Natural killer cell (primary cell): ENCODE results near the gene TMC2. TPM values are rescaled to one million over a fixed set of nuclear protein-coding genes. Genes with fewer than 3 reads are reported as not detected.

ENCODE experiments used
- ATAC-seq, 3 donors: fragments of 150-1000 bp in 2 of 3; fragments of 200-7000 bp in 1 of 3; cut with Tn5 transposase; 1 replicate in 1 of 3; 2 replicates in 2 of 3; pipeline ENCODE4 v1.10.0; 2021; ENCODE audit warnings: mild to moderate bottlenecking in 2 of 3, moderate library complexity in 2 of 3
- DNase-seq, 2 donors: peaks; one replicate each; pipeline versions ENCODE4 v3.0.0 to v3.0.0-alpha.2; 2013 to 2021; ENCODE audit warnings: mixed read lengths in 1 of 2
- H3K27ac ChIP-seq: one replicate; pipeline ENCODE4 v1.5.1; 2013; ENCODE audit warnings: mild to moderate bottlenecking, low read length
- H3K27me3 ChIP-seq: one replicate; pipeline ENCODE4 v1.6.1; 2013; ENCODE audit warnings: low read length; ENCODE audit not compliant: control insufficient read depth, insufficient read depth
- H3K36me3 ChIP-seq: one replicate; pipeline ENCODE4 v1.6.1; 2013; ENCODE audit warnings: low read length; ENCODE audit not compliant: control insufficient read depth, insufficient read depth
- H3K4me1 ChIP-seq: one replicate; pipeline ENCODE4 v1.6.1; 2013; ENCODE audit warnings: low read length; ENCODE audit not compliant: control insufficient read depth, insufficient read depth
- H3K4me3 ChIP-seq: one replicate; pipeline ENCODE4 v1.5.1; 2013; ENCODE audit warnings: low read length
- H3K9me3 ChIP-seq: one replicate; pipeline ENCODE4 v1.6.1; 2013; ENCODE audit warnings: low read length; ENCODE audit not compliant: control insufficient read depth, insufficient read depth
- H3K27ac Mint-ChIP-seq, 2 donors: one replicate each; pipeline ENCODE4 v1.8.0; 2022; ENCODE audit warnings: mild to moderate bottlenecking in 2 of 2, mixed read lengths in 2 of 2, moderate library complexity in 1 of 2
- H3K27me3 Mint-ChIP-seq, 2 donors: one replicate each; pipeline ENCODE4 v1.8.0; 2022; ENCODE audit warnings: low read depth in 2 of 2, mixed read lengths in 2 of 2
- H3K36me3 Mint-ChIP-seq: one replicate; pipeline ENCODE4 v1.8.0; 2022; ENCODE audit warnings: mixed read lengths
- H3K4me1 Mint-ChIP-seq, 2 donors: one replicate each; pipeline ENCODE4 v1.8.0; 2022; ENCODE audit warnings: mixed read lengths in 2 of 2
- H3K4me3 Mint-ChIP-seq: one replicate; pipeline ENCODE4 v1.8.0; 2022; ENCODE audit warnings: mild to moderate bottlenecking, moderate library complexity, mixed read lengths
- H3K9me3 Mint-ChIP-seq, 2 donors: one replicate each; pipeline ENCODE4 v1.8.0; 2022; ENCODE audit warnings: mixed read lengths in 2 of 2
- CTCF ChIP-seq: fragments of 200-600 bp; IDR thresholded peaks from one replicate; pipeline ENCODE4 v1.8.0; 2022; ENCODE audit warnings: antibody characterized with exemption
- WGBS: methylation state at CpG from one replicate; pipeline ENCODE4 v1.1.7; 2013; ENCODE audit warnings: missing lambda C conversion rate; ENCODE audit not compliant: insufficient coverage; 5-methylcytosine and 5-hydroxymethylcytosine counted together
- intact Hi-C: fragments of 100-400 bp; cut with micrococcal nuclease; formaldehyde crosslinking; loops from one replicate; pipeline ENCODE4 v1.14.2; 2022
- total RNA-seq, 4 donors: library from RNA; stranded (reverse); fragments of 120-200 nt in 1 of 4; gene quantifications; one replicate each; pipeline versions ENCODE4 v1.2.3 to v1.2.4, GENCODE V29; 2013 to 2022

The TMC2 gene
- total RNA-seq, 3 donors from 2014 or later (not counting 1 experiment from before 2014, with no cell fraction given) = 0.94 to 1.3 TPM; not detected in 1

- no peaks in the 10 kb centered on the region for H3K36me3 Mint-ChIP-seq
- WGBS = 71% methylated on average over 1 of the region's 1 CpG
These were observed 49.4 kb downstream of the TMC2 start for GRCh38 chr20:2585811-2586210.

GRCh38 chr20:2593756-2594155, 57.4 kb downstream of the TMC2 start:
- Mint-ChIP-seq H3K4me3 (no peak overlapping the region), H3K4me1 (no peaks in the 10 kb centered on the region), H3K9me3 (no peaks in the 10 kb centered on the region), H3K36me3 (no peaks in the 10 kb centered on the region), H3K27ac (no peak overlapping the region), H3K27me3 (peaks cover 22 to 60% of the 10 kb centered on the region in 2 donors)
- intact Hi-C loops = no loop called here
- DNase-seq (no peak), ATAC-seq (no peak)
- peaks cover 2% of the 10 kb centered on the region for H3K27me3 ChIP-seq
- no peak overlapping the region for H3K4me3 ChIP-seq
- no peaks in the 10 kb centered on the region for H3K36me3 ChIP-seq
- no peaks in the 10 kb centered on the region for H3K4me1 ChIP-seq
- H3K27ac ChIP-seq = no peak overlapping the region
- no peaks in the 10 kb centered on the region for H3K9me3 ChIP-seq
- TF ChIP-seq CTCF = no peak
- 74% methylated on average over 1 of the region's 1 CpG for WGBS

More at GRCh38 chr20:2585811-2586210, 49.4 kb downstream of the TMC2 start:
- Histone ChIP-seq H3K4me3 (no peak overlapping the region), H3K36me3 (no peaks in the 10 kb centered on the region), H3K9me3 (no peaks in the 10 kb centered on the region), H3K27me3 (peaks cover 2% of the 10 kb centered on the region), H3K4me1 (no peaks in the 10 kb centered on the region), H3K27ac (no peak overlapping the region)
- H3K27ac Mint-ChIP-seq = no peak overlapping the region
- no peak for ATAC-seq
- DNase-seq = no peak
- H3K27me3 Mint-ChIP-seq = peaks cover 21 to 59% of the 10 kb centered on the region in 2 donors
- no peaks in the 10 kb centered on the region for H3K9me3 Mint-ChIP-seq
- H3K4me3 Mint-ChIP-seq = no peak overlapping the region
- TF ChIP-seq CTCF = no peak
- H3K4me1 Mint-ChIP-seq = no peaks in the 10 kb centered on the region
- intact Hi-C loops = no loop called here

- H3K36me3 Mint-ChIP-seq = no peaks in the 10 kb centered on the region
- H3K27ac Mint-ChIP-seq = no peak overlapping the region
- no peak for ATAC-seq
- Histone ChIP-seq H3K4me3 (no peak overlapping the region), H3K27me3 (no peaks in the 10 kb centered on the region), H3K27ac (no peak overlapping the region), H3K9me3 (no peaks in the 10 kb centered on the region), H3K4me1 (no peaks in the 10 kb centered on the region), H3K36me3 (no peaks in the 10 kb centered on the region)
- H3K27me3 Mint-ChIP-seq = peaks cover 19 to 54% of the 10 kb centered on the region in 2 donors
- 86% methylated on average over 2 of the region's 2 CpGs for WGBS
- intact Hi-C loops = no loop called here
- no peak for TF ChIP-seq CTCF
- no peak overlapping the region for H3K4me3 Mint-ChIP-seq
- H3K9me3 Mint-ChIP-seq = no peaks in the 10 kb centered on the region
- no peaks in the 10 kb centered on the region for H3K4me1 Mint-ChIP-seq
- DNase-seq = no peak
These were observed 58.7 kb downstream of the TMC2 start for GRCh38 chr20:2595076-2595475.

GRCh38 chr20:2596673-2597279, 60.4 kb downstream of the TMC2 start:
- H3K36me3 ChIP-seq = no peaks in the 10 kb centered on the region
- no peak overlapping the region for H3K27ac ChIP-seq
- WGBS = 58% methylated on average over 8 of the region's 8 CpGs
- no peaks in the 10 kb centered on the region for H3K4me1 ChIP-seq
- peaks cover 15 to 47% of the 10 kb centered on the region in 2 donors for H3K27me3 Mint-ChIP-seq
- H3K27ac Mint-ChIP-seq = no peak overlapping the region
- H3K9me3 Mint-ChIP-seq = no peaks in the 10 kb centered on the region
- H3K4me3 Mint-ChIP-seq = no peak overlapping the region
- DNase-seq (no peak), ATAC-seq (no peak)
- H3K4me1 Mint-ChIP-seq = no peaks in the 10 kb centered on the region
- intact Hi-C loops = no loop called here
- H3K36me3 Mint-ChIP-seq = no peaks in the 10 kb centered on the region
- no peak overlapping the region for H3K4me3 ChIP-seq
- no peaks in the 10 kb centered on the region for H3K27me3 ChIP-seq
- no peak for TF ChIP-seq CTCF
- no peaks in the 10 kb centered on the region for H3K9me3 ChIP-seq
